K562 (cell line): ENCODE measurements around the gene LSS. TPM values are rescaled to one million over a fixed set of nuclear protein-coding genes. Genes with fewer than 3 reads are reported as not detected.

Experiments used
- ARID1B ChIP-seq: fragments of 450-650 bp; IDR thresholded peaks from 2 replicates; pipeline ENCODE4 v1.6.1; 2016; ENCODE audit warnings: antibody characterized with exemption, mild to moderate bottlenecking, inconsistent platforms
- ARNT ChIP-seq, 2 experiments: fragments of 450-650 bp; IDR thresholded peaks; 2 replicates each; pipeline ENCODE4 v1.6.1; 2016; ENCODE audit warnings: mild to moderate bottlenecking in 1 of 2
- BRD9 ChIP-seq: fragments of 450-650 bp; IDR thresholded peaks from 2 replicates; pipeline ENCODE4 v1.6.1; 2018; ENCODE audit warnings: low read depth; ENCODE audit not compliant: partially characterized antibody
- C11orf30 ChIP-seq: fragments of 450-650 bp; IDR thresholded peaks from 2 replicates; pipeline ENCODE4 v1.6.1; 2016; ENCODE audit warnings: low read depth, mild to moderate bottlenecking
- CTCF ChIP-seq, 3 experiments: IDR thresholded peaks in 2 of 3; conservative IDR thresholded peaks in 1 of 3; 2 replicates each; pipeline ENCODE4 v1.5.1; 2011 to 2012; ENCODE audit warnings: low read length in 3 of 3, mild to moderate bottlenecking in 3 of 3, control low read depth in 2 of 3, improper control_type of control experiment in 1 of 3, inconsistent platforms in 1 of 3, low read depth in 1 of 3, mixed read lengths in 1 of 3, moderate library complexity in 1 of 3; ENCODE audit not compliant: insufficient read depth in 2 of 3
- ELF4 ChIP-seq: fragments of 450-650 bp; formaldehyde crosslinking; IDR thresholded peaks from 2 replicates; pipeline ENCODE4 v1.4.0; 2022; ENCODE audit warnings: missing genetic modification characterization
- GATAD2B ChIP-seq: fragments of 450-650 bp; IDR thresholded peaks from 2 replicates; pipeline ENCODE4 v1.6.1; 2017; ENCODE audit warnings: mild to moderate bottlenecking, borderline replicate concordance
- HMG20A ChIP-seq: fragments of 450-650 bp; formaldehyde crosslinking; conservative IDR thresholded peaks from 2 replicates; pipeline ENCODE4 v1.4.0; 2020; ENCODE audit warnings: mild to moderate bottlenecking, mixed read lengths
- ID3 ChIP-seq, 2 experiments: fragments of 250-450 bp in 1 of 2; fragments of 450-650 bp in 1 of 2; sonication (Bioruptor Pico) in 1 of 2; IDR thresholded peaks; 2 replicates each; pipeline versions ENCODE4 v1.6.1 to v1.8.0; 2016 to 2021; ENCODE audit warnings: mild to moderate bottlenecking in 2 of 2, moderate library complexity in 2 of 2, missing compliant biosample characterization in 1 of 2, missing genetic modification characterization in 1 of 2
- KAT7 ChIP-seq: sonication (generic); formaldehyde crosslinking; IDR thresholded peaks from 2 replicates; pipeline ENCODE4 v1.8.0; 2022; ENCODE audit warnings: missing genetic modification reagents, mild to moderate bottlenecking, borderline replicate concordance
- LCOR ChIP-seq: sonication (generic); formaldehyde crosslinking; IDR thresholded peaks from 2 replicates; pipeline ENCODE4 v1.8.0; 2022; ENCODE audit warnings: mild to moderate bottlenecking, missing genetic modification reagents
- MBD2 ChIP-seq: sonication (generic); IDR thresholded peaks from 2 replicates; pipeline ENCODE4 v1.6.1; 2016; ENCODE audit warnings: low read depth, borderline replicate concordance
- MEIS2 ChIP-seq: fragments of 450-650 bp; IDR thresholded peaks from 2 replicates; pipeline ENCODE4 v1.6.1; 2014; ENCODE audit warnings: mild to moderate bottlenecking; ENCODE audit not compliant: partially characterized antibody
- MTA1 ChIP-seq: fragments of 450-650 bp; IDR thresholded peaks from 2 replicates; pipeline ENCODE4 v1.6.1; 2017; ENCODE audit warnings: borderline replicate concordance
- MTA2 ChIP-seq: fragments of 450-650 bp; IDR thresholded peaks from 2 replicates; pipeline ENCODE4 v1.6.1; 2016; ENCODE audit warnings: low read depth
- PRPF4 ChIP-seq: fragments of 200-400 bp; formaldehyde crosslinking; IDR thresholded peaks from one replicate; pipeline ENCODE4 v1.6.1; 2017; ENCODE audit warnings: low read length, low read depth, mild to moderate bottlenecking; ENCODE audit not compliant: insufficient read depth, poor library complexity, severe bottlenecking
- RBM17 ChIP-seq: fragments of 200-400 bp; formaldehyde crosslinking; IDR thresholded peaks from 2 replicates; pipeline ENCODE4 v1.6.1; 2017; ENCODE audit warnings: low read depth, mild to moderate bottlenecking, low read length, borderline replicate concordance
- SMAD2 ChIP-seq: fragments of 150-350 bp; IDR thresholded peaks from 2 replicates; pipeline ENCODE4 v1.6.1; 2014; ENCODE audit warnings: low read depth, mild to moderate bottlenecking, low read length
- SP1 ChIP-seq: sonication (generic); formaldehyde crosslinking; IDR thresholded peaks from 2 replicates; pipeline ENCODE4 v1.8.1; 2022; ENCODE audit warnings: mild to moderate bottlenecking, missing genetic modification reagents
- TARDBP ChIP-seq: fragments of 450-650 bp; IDR thresholded peaks from 2 replicates; pipeline ENCODE4 v1.6.1; 2016
- ZNF239 ChIP-seq: fragments of 250-450 bp; sonication (Bioruptor Pico); IDR thresholded peaks from 2 replicates; pipeline ENCODE4 v1.4.0; 2020; ENCODE audit warnings: mild to moderate bottlenecking
- ZNF282 ChIP-seq: sonication (generic); formaldehyde crosslinking; IDR thresholded peaks from 2 replicates; pipeline ENCODE4 v1.8.1; 2023; ENCODE audit warnings: missing genetic modification reagents
- ZNF316 ChIP-seq: fragments of 450-650 bp; IDR thresholded peaks from 2 replicates; pipeline ENCODE4 v1.6.1; 2016
- ZNF324 ChIP-seq: fragments of 250-450 bp; sonication (Bioruptor Pico); IDR thresholded peaks from 2 replicates; pipeline ENCODE4 v1.4.0; 2020; ENCODE audit warnings: mild to moderate bottlenecking
- ZNF507 ChIP-seq: conservative IDR thresholded peaks from 2 replicates; pipeline ENCODE4 v1.6.1; 2017; ENCODE audit warnings: missing genetic modification characterization, missing compliant biosample characterization
- polyA plus RNA-seq, 8 experiments: library from polyadenylated mRNA; depleted of rRNA in 4 of 8; stranded (reverse) in 5 of 8; unstranded in 3 of 8; fragments of >200 nt; fragmentation: Nextera tagmentation in 2 of 8; fragmentation: Illumina TruSeq in 1 of 8; extraction: Ambion mirVana in 2 of 8; extraction: Trizol in 1 of 8; gene quantifications; 2 replicates each; pipeline versions ENCODE4 v1.2.1 to v1.2.3, GENCODE V29; 2011 to 2014; ENCODE audit warnings: inconsistent platforms in 1 of 8, missing spikeins in 1 of 8
- total RNA-seq, 7 experiments: library from RNA; depleted of rRNA in 6 of 7; stranded (reverse); fragments of >200 nt in 6 of 7; fragmentation: Illumina TruSeq in 2 of 7; extraction: Trizol in 2 of 7; gene quantifications; 2 replicates each; pipeline versions ENCODE4 v1.2.1 to v1.2.3, GENCODE V29; 2011 to 2021; ENCODE audit warnings: low replicate concordance in 1 of 7

Gene LSS
- total and polyA plus RNA-seq, 9 of the 15 experiments (the other 6 are each of a cell fraction or from before 2014, with no cell fraction given): 2.2 to 89.5 (median 37.4) TPM

- TF ChIP-seq CTCF (IDR thresholded peaks at IDR 0.05 in 2 of 3, conservative IDR thresholded peaks at IDR 0.05 in 1 of 3; ENCODE audit: insufficient read depth in 2 of 3, low read depth in 1 of 3, low read length in 3 of 3) (peak; percentile 27 to 48 (median 33); a peak in 3 of 6 replicates), MEIS2 (peak; percentile 90), BRD9 (peak; percentile 58), TARDBP (0 out of 2 replicates have a peak, but pooled peaks have one; percentile 18), SP1 (CRISPR knock-in tag) (0 out of 2 replicates have a peak, but pooled peaks have one; percentile 17), HMG20A (no peak), ZNF282 (no peak), MTA1 (0 out of 2 replicates have a peak, but pooled peaks have one; percentile 19), LCOR (CRISPR knock-in tag) (0 out of 2 replicates have a peak, but pooled peaks have one; percentile 27), MTA2 (no peak), ZNF324 (CRISPR knock-in tag) (peak; percentile 12; the same call in 1 of the 2 replicates), ZNF316 (peak; percentile 71), ARNT (IDR thresholded peaks at IDR 0.05) (0 out of 4 replicates have a peak, but pooled peaks of 1 of the 2 experiments have one; percentile 23), ZNF239 (CRISPR knock-in tag) (no peak), ZNF507 (tag) (no peak), SMAD2 (no peak), ARID1B (peak; percentile 82), ELF4 (0 out of 2 replicates have a peak, but pooled peaks have one; percentile 17), GATAD2B (peak; percentile 76; the same call in 1 of the 2 replicates), RBM17 (no peak), C11orf30 (peak; percentile 67), MBD2 (0 out of 2 replicates have a peak, but pooled peaks have one; percentile 16), KAT7 (CRISPR knock-in tag) (0 out of 2 replicates have a peak, but pooled peaks have one; percentile 17), ID3 (CRISPR knock-in tag; IDR thresholded peaks at IDR 0.05) (no peak), ID3 (tag; IDR thresholded peaks at IDR 0.05) (no peak), PRPF4 (no peak)
Observed at GRCh38 chr21:46188226-46189212, 40.1 kb downstream of the LSS start (continued).
